Adrenal gland (tissue), 5 donors: Measurements from ENCODE around the gene SLIT3.

Source experiments
- CTCF ChIP-seq, 6 experiments: fragments of 450-650 bp in 4 of 6; fragments of 200-600 bp in 2 of 6; sonication (generic) in 1 of 6; IDR thresholded peaks; 1 replicate in 5 of 6; 2 replicates in 1 of 6; pipeline versions ENCODE4 v1.5.1 to v1.8.0; 2016 to 2021; ENCODE audit warnings: antibody characterized with exemption in 6 of 6, mild to moderate bottlenecking in 2 of 6, moderate library complexity in 1 of 6
- POLR2A ChIP-seq, 2 donors: fragments of 450-650 bp; IDR thresholded peaks; one replicate each; pipeline ENCODE4 v1.6.1; 2017; ENCODE audit warnings: antibody characterized with exemption in 2 of 2, mild to moderate bottlenecking in 2 of 2, moderate library complexity in 1 of 2
- donor health status: DM: no; HTN: no; CAD: no.

DNA sequence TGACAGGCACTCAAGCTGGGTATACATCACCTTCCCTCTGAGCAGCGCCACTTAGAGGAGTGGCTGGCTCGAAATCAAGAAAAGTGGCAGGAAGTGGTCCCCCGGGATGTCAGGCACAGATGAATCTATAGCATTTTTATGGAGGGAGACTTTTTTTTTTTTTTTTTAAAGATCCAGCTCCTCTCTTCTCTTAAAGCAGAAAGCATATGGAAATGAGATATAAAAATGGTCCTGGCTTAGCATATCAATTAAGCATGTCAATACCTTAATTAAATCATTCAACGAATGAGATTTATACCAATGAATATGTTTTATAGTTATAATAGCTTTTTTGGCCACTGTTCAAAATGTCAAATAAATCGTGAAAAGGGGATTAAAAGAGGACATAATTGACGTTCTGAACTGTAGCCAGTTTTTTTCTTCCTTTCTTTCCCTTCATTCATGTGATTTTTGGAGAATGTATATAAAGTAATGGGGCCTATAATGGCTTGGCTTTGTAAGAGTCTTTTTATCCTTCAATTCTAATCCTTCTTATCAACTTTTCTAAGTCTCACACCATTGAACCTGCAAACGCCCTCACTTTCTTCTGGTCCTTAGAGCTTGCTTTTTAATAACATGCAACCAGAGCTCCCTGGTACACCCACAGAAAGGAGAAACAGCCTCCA is 402.6 kb downstream of the SLIT3 start:
- no peak for TF ChIP-seq CTCF (IDR thresholded peaks at IDR 0.05)
- TF ChIP-seq POLR2A (IDR thresholded peaks at IDR 0.05) = no peak
